Measurements from ENCODE around the gene TLR10.

TLR10 gene

GRCh38 chr4:38795087-38795486 is 12.3 kb upstream of the TLR10 start:
- in situ Hi-C loops (cut with HindIII; ENCODE audit: low pct_ligation_motif_present, low sequenced_read_pairs): no loop called here
- Histone ChIP-seq H3K36me3 (replicated peaks) (no peaks in the 10 kb centered on the region), H3K27ac (no peak overlapping the region), H3K4me3 (ENCODE audit: low read depth, low read length) (no peak overlapping the region), H3K27me3 (replicated peaks) (no peaks in the 10 kb centered on the region)
- no peak for DNase-seq
- TF ChIP-seq CTCF (IDR thresholded peaks at IDR 0.05; ENCODE audit: low read depth, low read length, missing control alignments): no peak

- in situ Hi-C loops (cut with HindIII; ENCODE audit: low pct_ligation_motif_present, low sequenced_read_pairs): no loop called here
Observed at GRCh38 chr4:38794051-38794450, 11.3 kb upstream of the TLR10 start.

GRCh38 chr4:38791010-38791409 is 8.2 kb upstream of the TLR10 start:
- no peaks in the 10 kb centered on the region for H3K36me3 ChIP-seq (replicated peaks)
- H3K27me3 ChIP-seq (replicated peaks): no peaks in the 10 kb centered on the region
- H3K27ac ChIP-seq: no peak overlapping the region
- no peak overlapping the region for H3K4me3 ChIP-seq (ENCODE audit: low read depth, low read length)
- DNase-seq: no peak
- no peak for TF ChIP-seq CTCF (IDR thresholded peaks at IDR 0.05; ENCODE audit: low read depth, low read length, missing control alignments)
- in situ Hi-C loops (cut with HindIII; ENCODE audit: low pct_ligation_motif_present, low sequenced_read_pairs): no loop called here

More at GRCh38 chr4:38794051-38794450, 11.3 kb upstream of the TLR10 start:
- Histone ChIP-seq H3K27ac (no peak overlapping the region), H3K36me3 (replicated peaks) (no peaks in the 10 kb centered on the region), H3K27me3 (replicated peaks) (no peaks in the 10 kb centered on the region), H3K4me3 (ENCODE audit: low read depth, low read length) (no peak overlapping the region)
- no peak for TF ChIP-seq CTCF (IDR thresholded peaks at IDR 0.05; ENCODE audit: low read depth, low read length, missing control alignments)
- no peak for DNase-seq

- in situ Hi-C loops (cut with HindIII; ENCODE audit: low pct_ligation_motif_present, low sequenced_read_pairs): no loop called here
- H3K27me3 ChIP-seq (replicated peaks): no peaks in the 10 kb centered on the region
- no peak for DNase-seq
- H3K36me3 ChIP-seq (replicated peaks): no peaks in the 10 kb centered on the region
- TF ChIP-seq CTCF (IDR thresholded peaks at IDR 0.05; ENCODE audit: low read depth, low read length, missing control alignments): no peak
- H3K27ac ChIP-seq: no peak overlapping the region
- no peak overlapping the region for H3K4me3 ChIP-seq (ENCODE audit: low read depth, low read length)
Observed at GRCh38 chr4:38788317-38788716, 5.5 kb upstream of the TLR10 start.

- Histone ChIP-seq H3K4me3 (ENCODE audit: low read depth, low read length) (no peak overlapping the region), H3K36me3 (replicated peaks) (no peaks in the 10 kb centered on the region), H3K27ac (no peak overlapping the region), H3K27me3 (replicated peaks) (no peaks in the 10 kb centered on the region)
- in situ Hi-C loops (cut with HindIII; ENCODE audit: low pct_ligation_motif_present, low sequenced_read_pairs): no loop called here
- no peak for DNase-seq
- no peak for TF ChIP-seq CTCF (IDR thresholded peaks at IDR 0.05; ENCODE audit: low read depth, low read length, missing control alignments)
Observed at GRCh38 chr4:38787693-38788092, 4.9 kb upstream of the TLR10 start.

- Histone ChIP-seq H3K36me3 (replicated peaks) (no peaks in the 10 kb centered on the region), H3K27me3 (replicated peaks) (no peaks in the 10 kb centered on the region), H3K27ac (no peak overlapping the region), H3K4me3 (ENCODE audit: low read depth, low read length) (no peak overlapping the region)
- in situ Hi-C loops (cut with HindIII; ENCODE audit: low pct_ligation_motif_present, low sequenced_read_pairs): no loop called here
- DNase-seq: no peak
- no peak for TF ChIP-seq CTCF (IDR thresholded peaks at IDR 0.05; ENCODE audit: low read depth, low read length, missing control alignments)
Observed at GRCh38 chr4:38785901-38786402, 3.2 kb upstream of the TLR10 start.
